ENCODE measurements around the gene TNS1. TPM values are rescaled to one million over a fixed set of nuclear protein-coding genes. Genes with fewer than 3 reads are reported as not detected.

TNS1 gene
- total RNA-seq, 1 donor from 2014 or later: 59.2 TPM

DNA sequence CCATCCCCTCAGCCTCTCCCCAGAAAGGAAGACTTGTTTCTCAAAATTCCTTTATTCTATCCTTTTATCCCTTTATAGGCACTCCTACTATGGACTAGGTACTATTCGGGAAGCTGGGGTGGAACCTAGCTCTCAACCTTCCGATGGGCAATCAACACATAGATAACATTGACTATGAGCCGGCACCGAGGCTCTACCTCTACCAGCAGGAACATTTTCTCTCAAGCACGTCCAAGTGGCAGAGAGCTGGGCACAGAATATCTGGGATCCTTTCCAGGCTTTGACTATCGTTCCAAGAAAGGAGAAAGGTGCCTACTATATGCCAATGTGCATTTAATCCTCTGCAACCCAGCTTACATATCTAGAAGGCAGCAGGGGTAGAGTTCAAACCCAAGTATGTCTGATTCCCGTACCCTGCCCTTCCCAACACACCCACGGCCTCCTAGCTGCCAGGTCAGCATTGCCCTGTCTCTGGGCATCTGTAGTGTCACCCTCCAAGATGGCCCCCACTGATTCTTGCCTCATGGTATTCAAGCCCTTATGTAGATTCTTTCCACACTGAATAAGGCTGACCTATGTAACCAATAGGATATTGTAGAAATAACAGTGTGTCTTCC is 28.3 kb downstream of the TNS1 start:
- H3K27me3 Mint-ChIP-seq: peaks cover 4% of the 10 kb centered on the region
- peaks cover 23% of the 10 kb centered on the region for H3K4me1 Mint-ChIP-seq (ENCODE audit: unreplicated experiment)
- TF ChIP-seq, protein P1, sequence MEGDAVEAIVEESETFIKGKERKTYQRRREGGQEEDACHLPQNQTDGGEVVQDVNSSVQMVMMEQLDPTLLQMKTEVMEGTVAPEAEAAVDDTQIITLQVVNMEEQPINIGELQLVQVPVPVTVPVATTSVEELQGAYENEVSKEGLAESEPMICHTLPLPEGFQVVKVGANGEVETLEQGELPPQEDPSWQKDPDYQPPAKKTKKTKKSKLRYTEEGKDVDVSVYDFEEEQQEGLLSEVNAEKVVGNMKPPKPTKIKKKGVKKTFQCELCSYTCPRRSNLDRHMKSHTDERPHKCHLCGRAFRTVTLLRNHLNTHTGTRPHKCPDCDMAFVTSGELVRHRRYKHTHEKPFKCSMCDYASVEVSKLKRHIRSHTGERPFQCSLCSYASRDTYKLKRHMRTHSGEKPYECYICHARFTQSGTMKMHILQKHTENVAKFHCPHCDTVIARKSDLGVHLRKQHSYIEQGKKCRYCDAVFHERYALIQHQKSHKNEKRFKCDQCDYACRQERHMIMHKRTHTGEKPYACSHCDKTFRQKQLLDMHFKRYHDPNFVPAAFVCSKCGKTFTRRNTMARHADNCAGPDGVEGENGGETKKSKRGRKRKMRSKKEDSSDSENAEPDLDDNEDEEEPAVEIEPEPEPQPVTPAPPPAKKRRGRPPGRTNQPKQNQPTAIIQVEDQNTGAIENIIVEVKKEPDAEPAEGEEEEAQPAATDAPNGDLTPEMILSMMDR (conservative IDR thresholded peaks at IDR 0.05): no peak
- H3K27ac Mint-ChIP-seq: no peak overlapping the region
- no peak for DNase-seq (ENCODE audit: extremely low spot score, unreplicated experiment)
- H3K36me3 Mint-ChIP-seq: peaks cover 15% of the 10 kb centered on the region
- H3K9me3 Mint-ChIP-seq: peaks cover 4% of the 10 kb centered on the region
- no peak overlapping the region for H3K4me3 Mint-ChIP-seq

DNA sequence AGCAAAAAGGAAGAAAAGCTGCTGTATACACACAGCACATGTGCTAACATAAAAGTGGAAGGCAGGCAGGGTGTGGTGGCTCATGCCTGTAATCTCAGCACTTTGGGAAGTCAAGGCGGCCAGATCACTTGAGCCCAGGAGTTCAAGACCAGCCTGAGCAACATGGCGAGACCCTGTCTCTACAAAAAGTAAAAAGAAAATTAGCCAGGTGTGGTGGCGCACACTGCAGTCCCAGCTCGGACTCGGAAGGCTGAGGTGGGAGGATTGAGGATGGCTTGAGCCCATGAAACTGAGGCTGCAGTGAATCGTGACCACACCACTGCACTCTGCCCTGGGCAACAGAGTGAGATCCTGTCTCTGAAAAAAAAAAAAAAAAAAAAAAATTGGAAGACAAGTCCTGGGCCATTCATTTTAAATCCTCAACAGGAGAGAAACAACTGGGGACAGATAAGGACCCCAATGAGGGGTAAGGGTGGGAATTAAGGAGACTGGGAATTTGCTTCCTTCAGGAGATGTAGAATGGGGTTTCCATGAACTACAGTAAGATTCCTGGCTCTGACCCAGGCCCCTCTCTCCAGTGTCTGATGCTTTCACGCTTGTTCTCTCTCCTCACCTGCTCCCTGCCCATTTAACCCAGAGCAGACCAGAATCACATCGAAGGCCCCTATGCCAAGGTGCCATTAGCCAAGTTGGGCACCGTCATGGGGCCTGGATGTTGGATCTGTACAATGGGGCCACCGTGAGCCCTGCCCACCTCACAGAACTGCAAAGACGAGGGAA is 29.6 kb downstream of the TNS1 start:
- no peaks in the 10 kb centered on the region for H3K27me3 Mint-ChIP-seq
- H3K9me3 Mint-ChIP-seq: peaks cover 4% of the 10 kb centered on the region
- no peak overlapping the region for H3K27ac Mint-ChIP-seq

GRCh38 chr2:217972490-217972889 is 30.3 kb downstream of the TNS1 start:
- Mint-ChIP-seq H3K27me3 (no peaks in the 10 kb centered on the region), H3K9me3 (peaks cover 4% of the 10 kb centered on the region), H3K27ac (no peak overlapping the region), H3K4me1 (ENCODE audit: unreplicated experiment) (peaks cover 16% of the 10 kb centered on the region), H3K4me3 (no peak overlapping the region), H3K36me3 (peaks cover 15% of the 10 kb centered on the region)
- TF ChIP-seq, protein P1 (conservative IDR thresholded peaks at IDR 0.05): no peak
- DNase-seq (ENCODE audit: extremely low spot score, unreplicated experiment): no peak

More for the DNA sequence above, 29.6 kb downstream of the TNS1 start:
- DNase-seq (ENCODE audit: extremely low spot score, unreplicated experiment): no peak
- Mint-ChIP-seq H3K4me3 (no peak overlapping the region), H3K36me3 (peaks cover 15% of the 10 kb centered on the region), H3K4me1 (ENCODE audit: unreplicated experiment) (peaks cover 16% of the 10 kb centered on the region)
- TF ChIP-seq, protein P1 (conservative IDR thresholded peaks at IDR 0.05): no peak

GRCh38 chr2:217972037-217972436 is 30.8 kb downstream of the TNS1 start:
- TF ChIP-seq, protein P1 (conservative IDR thresholded peaks at IDR 0.05): no peak
- Mint-ChIP-seq H3K4me1 (ENCODE audit: unreplicated experiment) (peaks cover 16% of the 10 kb centered on the region), H3K36me3 (peaks cover 15% of the 10 kb centered on the region), H3K27ac (no peak overlapping the region), H3K4me3 (no peak overlapping the region), H3K9me3 (peaks cover 4% of the 10 kb centered on the region), H3K27me3 (no peaks in the 10 kb centered on the region)
- no peak for DNase-seq (ENCODE audit: extremely low spot score, unreplicated experiment)

DNA sequence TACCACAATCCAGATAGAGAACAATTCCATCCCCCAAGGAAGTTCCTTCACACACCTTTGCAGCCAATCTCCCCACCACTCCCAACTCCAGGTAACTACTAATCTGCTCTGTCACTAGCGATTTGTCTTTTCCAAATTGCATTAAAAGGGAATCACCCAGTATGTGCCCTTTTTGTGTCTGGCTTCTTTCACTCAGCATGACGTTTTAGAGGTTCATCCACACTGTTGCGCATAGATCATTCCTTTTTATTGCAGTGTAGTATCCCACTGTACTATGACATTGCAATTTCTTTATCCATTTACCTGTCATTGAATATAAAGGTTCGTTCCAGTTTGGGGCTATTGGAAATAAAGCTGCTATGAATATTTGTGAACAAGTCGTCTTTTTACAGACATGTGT is 31.6 kb downstream of the TNS1 start:
- Mint-ChIP-seq H3K4me1 (ENCODE audit: unreplicated experiment) (peaks cover 23% of the 10 kb centered on the region), H3K27ac (no peak overlapping the region), H3K4me3 (no peak overlapping the region), H3K36me3 (peaks cover 15% of the 10 kb centered on the region), H3K9me3 (peaks cover 4% of the 10 kb centered on the region), H3K27me3 (no peaks in the 10 kb centered on the region)
- DNase-seq (ENCODE audit: extremely low spot score, unreplicated experiment): no peak
- TF ChIP-seq, protein P1 (conservative IDR thresholded peaks at IDR 0.05): no peak

All from type B pancreatic cell (in vitro differentiated cells).